Neural cell (in vitro differentiated cells): Measurements from ENCODE around the gene SSR3. TPM values are rescaled to one million over a fixed set of nuclear protein-coding genes. Genes with fewer than 3 reads are reported as not detected.

Experiments used
- H2AFZ ChIP-seq: fragments of 200-600, 300-800 bp; sonication (generic), shearing (Covaris generic); 2 replicates; pipeline ENCODE4 v1.6.0; 2014; ENCODE audit warnings: low read depth, mild to moderate bottlenecking, antibody characterized with exemption, low read length, moderate library complexity
- H3F3A ChIP-seq: fragments of 200-600 bp; shearing (Covaris generic); 2 replicates; pipeline ENCODE4 v1.6.1; 2016; ENCODE audit warnings: mild to moderate bottlenecking, moderate library complexity, mixed read lengths, antibody characterized with exemption, low read length; ENCODE audit not compliant: insufficient read depth, poor library complexity, severe bottlenecking
- H3K27ac ChIP-seq: fragments of 200-600, 300-800 bp; sonication (generic), shearing (Covaris generic); 2 replicates; pipeline ENCODE4 v1.5.1; 2014; ENCODE audit warnings: mild to moderate bottlenecking, low read length, moderate library complexity
- H3K27me3 ChIP-seq: fragments of 300-800, 200-600 bp; sonication (generic), shearing (Covaris generic); 2 replicates; pipeline ENCODE4 v1.6.0; 2014; ENCODE audit warnings: mild to moderate bottlenecking, low read depth, low read length, moderate library complexity; ENCODE audit not compliant: insufficient read depth
- H3K36me3 ChIP-seq: fragments of 300-800, 200-600 bp; sonication (generic), shearing (Covaris generic); 2 replicates; pipeline ENCODE4 v1.5.1; 2014; ENCODE audit warnings: mild to moderate bottlenecking, antibody characterized with exemption, low read length, moderate library complexity; ENCODE audit not compliant: insufficient read depth
- H3K4me2 ChIP-seq: fragments of 300-800, 200-600 bp; sonication (generic), shearing (Covaris generic); 2 replicates; pipeline ENCODE4 v1.6.0; 2014; ENCODE audit warnings: mild to moderate bottlenecking, low read length
- H3K4me3 ChIP-seq: fragments of 300-800, 200-600 bp; sonication (generic), shearing (Covaris generic); 2 replicates; pipeline ENCODE4 v1.5.1; 2014; ENCODE audit warnings: mild to moderate bottlenecking, low read length, moderate library complexity
- H3K79me2 ChIP-seq: fragments of 200-600 bp; shearing (Covaris generic); replicated peaks from 2 replicates; pipeline ENCODE4 v1.6.0; 2014; ENCODE audit warnings: mild to moderate bottlenecking, low read length, moderate library complexity; ENCODE audit not compliant: insufficient read depth
- H3K9ac ChIP-seq: fragments of 300-800, 200-600 bp; sonication (generic), shearing (Covaris generic); 2 replicates; pipeline ENCODE4 v1.6.1; 2016; ENCODE audit warnings: mild to moderate bottlenecking, low read length, mixed read lengths
- H3K9me2 ChIP-seq: fragments of 200-600 bp; shearing (Covaris generic); 2 replicates; pipeline ENCODE4 v1.6.1; 2016; ENCODE audit warnings: mild to moderate bottlenecking, low read length, mixed read lengths; ENCODE audit not compliant: insufficient read depth
- H3K9me3 ChIP-seq: fragments of 200-600, 300-800 bp; sonication (generic), shearing (Covaris generic); 2 replicates; pipeline ENCODE4 v1.6.1; 2016; ENCODE audit warnings: mild to moderate bottlenecking, mixed run types, low read length, moderate library complexity, mixed read lengths
- H4K20me1 ChIP-seq: fragments of 200-600 bp; shearing (Covaris generic); 2 replicates; pipeline ENCODE4 v1.6.1; 2016; ENCODE audit warnings: mild to moderate bottlenecking, mixed run types; ENCODE audit not compliant: insufficient read depth
- MXI1 ChIP-seq: fragments of 450-650 bp; conservative IDR thresholded peaks from 2 replicates; pipeline ENCODE4 v1.6.1; 2014; ENCODE audit warnings: antibody characterized with exemption, mild to moderate bottlenecking; ENCODE audit not compliant: poor library complexity, severe bottlenecking
- POLR2AphosphoS5 ChIP-seq: IDR thresholded peaks from 2 replicates; pipeline ENCODE4 v1.6.1; 2012
- RAD21 ChIP-seq: fragments of 450-650 bp; conservative IDR thresholded peaks from 2 replicates; pipeline ENCODE4 v1.6.1; 2014; ENCODE audit warnings: antibody characterized with exemption, mild to moderate bottlenecking, moderate library complexity
- REST ChIP-seq: IDR thresholded peaks from 2 replicates; pipeline ENCODE4 v1.6.1; 2012; ENCODE audit warnings: borderline replicate concordance
- SMC3 ChIP-seq: fragments of 450-650 bp; conservative IDR thresholded peaks from 2 replicates; pipeline ENCODE4 v1.6.1; 2014; ENCODE audit warnings: antibody characterized with exemption, mild to moderate bottlenecking, moderate library complexity; ENCODE audit not compliant: poor library complexity
- TAF1 ChIP-seq: IDR thresholded peaks from 2 replicates; pipeline ENCODE4 v1.6.1; 2012; ENCODE audit warnings: low read depth
- polyA plus RNA-seq: library from polyadenylated mRNA; depleted of rRNA; stranded (reverse); fragments of >200 nt; gene quantifications from 2 replicates; pipeline ENCODE4 v1.2.3, GENCODE V29; 2014
- TF ChIP-seq, protein P1 (sequence below): fragments of 450-650 bp; IDR thresholded peaks from 2 replicates; pipeline ENCODE4 v1.5.1; 2014; ENCODE audit warnings: antibody characterized with exemption, mild to moderate bottlenecking, moderate library complexity; ENCODE audit not compliant: poor library complexity, severe bottlenecking

SSR3 gene
- polyA plus RNA-seq, 1 donor from 2014 or later, result 85.6 TPM

DNA sequence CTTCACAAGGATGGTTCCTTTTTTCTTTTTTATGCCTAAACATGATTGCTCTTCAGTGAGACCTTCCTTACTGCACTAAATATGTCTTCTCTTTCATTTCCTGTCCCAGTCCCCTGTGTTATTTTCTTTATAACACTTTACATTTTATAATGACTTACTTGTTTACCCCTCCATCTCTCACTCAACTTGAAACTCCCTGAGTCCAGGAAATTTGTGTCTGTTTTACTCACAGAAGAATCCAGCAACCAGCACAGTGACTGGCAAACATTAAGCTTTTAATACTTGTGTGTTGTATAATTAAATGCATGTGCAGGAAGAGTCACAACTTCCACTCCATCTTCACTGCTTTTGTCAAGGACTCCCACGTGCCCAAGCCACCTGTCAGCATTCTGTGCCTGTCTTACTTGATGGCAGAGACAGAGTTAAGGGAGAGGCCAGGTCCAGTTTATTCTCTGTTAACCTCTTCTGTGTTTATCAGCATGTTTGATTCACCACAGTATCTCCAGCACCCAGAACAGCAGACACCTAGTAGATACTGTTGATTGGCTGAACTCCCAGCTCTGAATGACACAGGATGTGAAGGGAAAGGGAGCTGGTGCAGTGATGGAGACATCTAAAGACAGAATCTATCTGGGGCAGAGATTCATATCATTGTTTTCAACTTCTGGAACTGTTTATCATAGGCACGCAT, 42.8 kb downstream of the SSR3 start:
- Histone ChIP-seq H3K79me2 (no peaks in the 10 kb centered on the region), H3K4me2 (no peak overlapping the region), H3K27ac (no peak overlapping the region), H3F3A (no peaks in the 10 kb centered on the region), H3K27me3 (no peaks in the 10 kb centered on the region), H3K9me2 (no peaks in the 10 kb centered on the region), H3K9ac (no peak overlapping the region), H3K4me3 (no peak overlapping the region), H2AFZ (no peak overlapping the region), H3K36me3 (no peaks in the 10 kb centered on the region), H3K9me3 (no peaks in the 10 kb centered on the region), H4K20me1 (no peaks in the 10 kb centered on the region)
- TF ChIP-seq RAD21 (no peak), POLR2AphosphoS5 (no peak), TAF1 (no peak), SMC3 (no peak), REST (no peak)

GRCh38 chr3:156509189-156510174, 45.4 kb downstream of the SSR3 start:
- Histone ChIP-seq H3K9ac (no peak overlapping the region), H3K79me2 (no peaks in the 10 kb centered on the region), H3K9me2 (no peaks in the 10 kb centered on the region), H3K36me3 (no peaks in the 10 kb centered on the region), H3F3A (no peaks in the 10 kb centered on the region), H3K27ac (no peak overlapping the region), H4K20me1 (no peaks in the 10 kb centered on the region), H3K4me3 (no peak overlapping the region), H2AFZ (no peak overlapping the region), H3K27me3 (no peaks in the 10 kb centered on the region), H3K4me2 (no peak overlapping the region), H3K9me3 (no peaks in the 10 kb centered on the region)
- TF ChIP-seq RAD21 (peak; percentile 92), SMC3 (peak; percentile 97), MXI1 (no peak)
- TF ChIP-seq, protein P1, sequence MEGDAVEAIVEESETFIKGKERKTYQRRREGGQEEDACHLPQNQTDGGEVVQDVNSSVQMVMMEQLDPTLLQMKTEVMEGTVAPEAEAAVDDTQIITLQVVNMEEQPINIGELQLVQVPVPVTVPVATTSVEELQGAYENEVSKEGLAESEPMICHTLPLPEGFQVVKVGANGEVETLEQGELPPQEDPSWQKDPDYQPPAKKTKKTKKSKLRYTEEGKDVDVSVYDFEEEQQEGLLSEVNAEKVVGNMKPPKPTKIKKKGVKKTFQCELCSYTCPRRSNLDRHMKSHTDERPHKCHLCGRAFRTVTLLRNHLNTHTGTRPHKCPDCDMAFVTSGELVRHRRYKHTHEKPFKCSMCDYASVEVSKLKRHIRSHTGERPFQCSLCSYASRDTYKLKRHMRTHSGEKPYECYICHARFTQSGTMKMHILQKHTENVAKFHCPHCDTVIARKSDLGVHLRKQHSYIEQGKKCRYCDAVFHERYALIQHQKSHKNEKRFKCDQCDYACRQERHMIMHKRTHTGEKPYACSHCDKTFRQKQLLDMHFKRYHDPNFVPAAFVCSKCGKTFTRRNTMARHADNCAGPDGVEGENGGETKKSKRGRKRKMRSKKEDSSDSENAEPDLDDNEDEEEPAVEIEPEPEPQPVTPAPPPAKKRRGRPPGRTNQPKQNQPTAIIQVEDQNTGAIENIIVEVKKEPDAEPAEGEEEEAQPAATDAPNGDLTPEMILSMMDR, result peak; percentile 87
